ENCODE data around the gene EHD1. TPM values are rescaled to one million over a fixed set of nuclear protein-coding genes. Genes with fewer than 3 reads are reported as not detected.

Gene EHD1
- total and polyA plus RNA-seq, 9 of the 15 experiments (the other 6 are each of a cell fraction or from before 2014, with no cell fraction given): 0.46 to 65.0 (median 16.4) TPM

DNA sequence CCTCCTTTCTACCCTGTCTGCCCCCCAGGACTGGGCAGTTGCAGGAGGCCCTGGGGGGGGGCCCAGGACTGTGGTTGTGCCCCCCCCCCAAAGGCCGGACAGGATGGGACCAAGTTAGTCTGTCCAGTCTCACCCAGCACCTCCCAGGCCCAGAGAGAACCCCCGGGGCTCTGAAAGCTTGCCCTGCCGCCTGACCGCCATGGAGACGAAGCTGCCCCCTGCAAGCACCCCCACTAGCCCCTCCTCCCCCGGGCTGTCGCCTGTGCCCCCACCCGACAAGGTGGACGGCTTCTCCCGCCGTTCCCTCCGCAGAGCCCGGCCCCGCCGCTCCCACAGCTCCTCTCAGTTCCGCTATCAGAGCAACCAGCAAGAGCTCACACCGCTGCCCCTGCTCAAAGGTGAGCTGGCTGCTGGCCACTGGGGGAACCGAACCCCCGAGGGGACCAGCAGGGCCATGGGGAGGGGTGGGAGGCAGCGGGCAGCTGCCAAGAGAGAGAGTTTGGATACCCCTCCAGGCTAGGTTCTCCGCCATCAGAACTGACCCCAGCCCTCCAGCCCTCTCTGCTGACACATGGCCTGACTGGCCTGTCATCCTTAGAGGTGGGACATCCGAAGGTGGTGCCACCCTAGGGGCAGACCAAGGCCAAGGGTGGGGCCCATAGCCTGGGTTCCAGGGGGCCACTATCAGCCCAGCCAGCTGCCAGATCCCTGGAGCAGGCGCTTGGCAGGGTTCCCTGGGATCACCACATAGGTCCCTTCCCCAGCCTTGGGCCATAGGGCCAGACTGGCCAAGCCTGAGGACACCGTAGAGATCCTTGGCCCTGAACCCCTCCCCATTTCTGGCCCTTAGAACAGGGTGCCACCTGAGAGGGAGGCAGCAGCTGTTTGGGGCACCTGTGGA, 47.4 kb upstream of the EHD1 start:
- Histone ChIP-seq H2AFZ (ENCODE audit: low read depth, low read length) (no peak overlapping the region), H3K27ac (ENCODE audit: extremely low read depth, low read depth, low read length) (no peak overlapping the region), H3K9me3 (replicated peaks; ENCODE audit: control insufficient read depth, insufficient read depth, low read depth, low read length) (no peaks in the 10 kb centered on the region), H3K9me1 (ENCODE audit: control insufficient read depth, insufficient read depth, low read length) (no peaks in the 10 kb centered on the region), H3K79me2 (ENCODE audit: control insufficient read depth, insufficient read depth, low read length) (no peaks in the 10 kb centered on the region), H3K4me1 (replicated peaks in 1 of 2; ENCODE audit: control insufficient read depth in 2 of 2, insufficient read depth in 2 of 2, low read length in 2 of 2) (peaks cover 14 to 41% of the 10 kb centered on the region in 2 experiments; a peak in 4 of 5 replicates), H3K4me2 (ENCODE audit: insufficient read depth, low read length) (no peak overlapping the region), H3K27me3 (ENCODE audit: control insufficient read depth in 2 of 2, insufficient read depth in 2 of 2, low read length in 2 of 2) (no peaks in the 10 kb centered on the region), H4K20me1 (replicated peaks; ENCODE audit: control insufficient read depth, insufficient read depth, low read length) (no peaks in the 10 kb centered on the region), H3K4me3 (0 out of 2 replicates have a peak overlapping the region, but pooled peaks have one; percentile 60), H3K36me3 (ENCODE audit: control insufficient read depth, insufficient read depth, low read length) (no peaks in the 10 kb centered on the region), H3K9ac (ENCODE audit: insufficient read depth in 1 of 2, low read depth in 2 of 2, low read length in 2 of 2) (peak overlapping the region in 1 of 2 experiments; percentile 87; a peak in 3 of 4 replicates)
- ATAC-seq: no peak
- FAIRE-seq: no peak
- intact Hi-C loops (cut with micrococcal nuclease) (loop anchor here (2.0 kb wide), 1 partner anchor 71 kb away; the partner anchor contains the start of gene BATF2), in situ Hi-C loops (cut with MboI) (no loop called here)
- ChIA-PET POLR2A (interaction anchor here (0.6 to 2.6 kb wide), 5 partner anchors 8 to 196 kb away, joined by 3 to 14 read pairs (median 3); partner anchors contain the start of genes BATF2, GPHA2 and MRPL49), CTCF (ENCODE audit: low intra/inter-chr PET ratio) (no interaction called here)
- BruUV-seq (replicated peaks): no TSS peak
- DNase-seq (ENCODE audit: extremely low read depth in 1 of 4, low spot score in 3 of 4): peak in 2 of 4 experiments; percentile 18 to 37
- TF ChIP-seq HDGF (IDR thresholded peaks at IDR 0.05) (no peak), POLR2G (IDR thresholded peaks at IDR 0.05; ENCODE audit: low read depth, low read length) (0 out of 2 replicates have a peak, but pooled peaks have one; percentile 14)
- TF ChIP-seq, protein P1, sequence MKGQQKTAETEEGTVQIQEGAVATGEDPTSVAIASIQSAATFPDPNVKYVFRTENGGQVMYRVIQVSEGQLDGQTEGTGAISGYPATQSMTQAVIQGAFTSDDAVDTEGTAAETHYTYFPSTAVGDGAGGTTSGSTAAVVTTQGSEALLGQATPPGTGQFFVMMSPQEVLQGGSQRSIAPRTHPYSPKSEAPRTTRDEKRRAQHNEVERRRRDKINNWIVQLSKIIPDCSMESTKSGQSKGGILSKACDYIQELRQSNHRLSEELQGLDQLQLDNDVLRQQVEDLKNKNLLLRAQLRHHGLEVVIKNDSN (CRISPR knock-in tag; IDR thresholded peaks at IDR 0.05): 0 out of 2 replicates have a peak, but pooled peaks have one; percentile 7
- TF ChIP-seq, protein P2, sequence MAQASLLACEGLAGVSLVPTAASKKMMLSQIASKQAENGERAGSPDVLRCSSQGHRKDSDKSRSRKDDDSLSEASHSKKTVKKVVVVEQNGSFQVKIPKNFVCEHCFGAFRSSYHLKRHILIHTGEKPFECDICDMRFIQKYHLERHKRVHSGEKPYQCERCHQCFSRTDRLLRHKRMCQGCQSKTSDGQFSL (CRISPR knock-in tag; IDR thresholded peaks at IDR 0.05): peak; percentile 71; the same call in 1 of the 2 replicates
- TF ChIP-seq, protein P2 (tag; IDR thresholded peaks at IDR 0.05): no peak
- TF ChIP-seq, protein P3, sequence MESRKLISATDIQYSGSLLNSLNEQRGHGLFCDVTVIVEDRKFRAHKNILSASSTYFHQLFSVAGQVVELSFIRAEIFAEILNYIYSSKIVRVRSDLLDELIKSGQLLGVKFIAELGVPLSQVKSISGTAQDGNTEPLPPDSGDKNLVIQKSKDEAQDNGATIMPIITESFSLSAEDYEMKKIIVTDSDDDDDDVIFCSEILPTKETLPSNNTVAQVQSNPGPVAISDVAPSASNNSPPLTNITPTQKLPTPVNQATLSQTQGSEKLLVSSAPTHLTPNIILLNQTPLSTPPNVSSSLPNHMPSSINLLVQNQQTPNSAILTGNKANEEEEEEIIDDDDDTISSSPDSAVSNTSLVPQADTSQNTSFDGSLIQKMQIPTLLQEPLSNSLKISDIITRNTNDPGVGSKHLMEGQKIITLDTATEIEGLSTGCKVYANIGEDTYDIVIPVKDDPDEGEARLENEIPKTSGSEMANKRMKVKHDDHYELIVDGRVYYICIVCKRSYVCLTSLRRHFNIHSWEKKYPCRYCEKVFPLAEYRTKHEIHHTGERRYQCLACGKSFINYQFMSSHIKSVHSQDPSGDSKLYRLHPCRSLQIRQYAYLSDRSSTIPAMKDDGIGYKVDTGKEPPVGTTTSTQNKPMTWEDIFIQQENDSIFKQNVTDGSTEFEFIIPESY (CRISPR knock-in tag; IDR thresholded peaks at IDR 0.05): 0 out of 2 replicates have a peak, but pooled peaks have one; percentile 26
- WGBS (ENCODE audit: insufficient coverage, low coverage, missing lambda C conversion rate): 75% methylated on average over 6 of the region's 24 CpGs

All from K562 (cell line).